BLaER1 treated with 17β-estradiol and CSF1 and Interleukin-3, amounts not matched to agents 10 nM and 100 nM (cell line): ENCODE measurements around the gene MAPKAPK5.

Experiments
- H3K27ac ChIP-seq, 11 experiments: shearing (Covaris generic); formaldehyde crosslinking; 2 replicates each; pipeline ENCODE4 v1.8.1; 2022
- H3K27me3 ChIP-seq, 11 experiments: shearing (Covaris generic); formaldehyde crosslinking; 2 replicates each; pipeline ENCODE4 v1.8.1; 2022
- H3K36me3 ChIP-seq, 11 experiments: shearing (Covaris generic); formaldehyde crosslinking; 2 replicates each; pipeline ENCODE4 v1.8.1; 2022
- H3K4me1 ChIP-seq, 10 experiments: shearing (Covaris generic); formaldehyde crosslinking; 2 replicates each; pipeline ENCODE4 v1.8.1; 2022
- H3K4me2 ChIP-seq, 11 experiments: shearing (Covaris generic); formaldehyde crosslinking; 2 replicates each; pipeline ENCODE4 v1.8.1; 2022
- H3K4me3 ChIP-seq, 10 experiments: shearing (Covaris generic); formaldehyde crosslinking; 2 replicates each; pipeline ENCODE4 v1.8.1; 2022
- H3K9ac ChIP-seq, 11 experiments: shearing (Covaris generic); formaldehyde crosslinking; 2 replicates each; pipeline ENCODE4 v1.8.1; 2022
- H3K9me3 ChIP-seq, 11 experiments: shearing (Covaris generic); formaldehyde crosslinking; replicated peaks in 1 of 11; 2 replicates each; pipeline ENCODE4 v1.8.1; 2022
- H4K20me1 ChIP-seq, 11 experiments: shearing (Covaris generic); formaldehyde crosslinking; 2 replicates each; pipeline ENCODE4 v1.8.1; 2022
- Cebpa-rat ChIP-seq, 11 experiments: shearing (Covaris generic); IDR thresholded peaks; 2 replicates each; pipeline ENCODE4 v1.8.1; 2022

The MAPKAPK5 gene

DNA sequence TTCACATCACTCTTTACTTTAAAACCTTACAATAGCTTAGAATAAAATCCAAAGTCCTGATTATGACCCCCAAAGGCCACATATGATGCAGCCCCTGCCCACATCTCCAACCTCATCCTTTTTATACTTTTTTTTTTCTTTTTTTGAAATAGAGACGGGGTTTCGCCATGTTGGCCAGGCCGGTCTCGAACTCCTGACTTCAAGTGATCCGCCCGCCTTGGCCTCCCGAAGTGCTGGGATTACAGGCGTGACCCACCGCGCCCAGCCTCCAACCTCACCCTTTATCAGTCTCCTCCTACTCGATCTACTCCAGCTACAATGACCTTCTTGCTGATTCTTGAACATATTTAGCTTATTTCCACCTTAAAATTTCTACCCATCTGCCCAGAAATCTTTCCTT is 1.2 kb upstream of the MAPKAPK5 start:
- peak overlapping the region; percentile 91 to 100 (median 95) for H3K4me3 ChIP-seq
- no peak for TF ChIP-seq Cebpa-rat (IDR thresholded peaks at IDR 0.05)

DNA sequence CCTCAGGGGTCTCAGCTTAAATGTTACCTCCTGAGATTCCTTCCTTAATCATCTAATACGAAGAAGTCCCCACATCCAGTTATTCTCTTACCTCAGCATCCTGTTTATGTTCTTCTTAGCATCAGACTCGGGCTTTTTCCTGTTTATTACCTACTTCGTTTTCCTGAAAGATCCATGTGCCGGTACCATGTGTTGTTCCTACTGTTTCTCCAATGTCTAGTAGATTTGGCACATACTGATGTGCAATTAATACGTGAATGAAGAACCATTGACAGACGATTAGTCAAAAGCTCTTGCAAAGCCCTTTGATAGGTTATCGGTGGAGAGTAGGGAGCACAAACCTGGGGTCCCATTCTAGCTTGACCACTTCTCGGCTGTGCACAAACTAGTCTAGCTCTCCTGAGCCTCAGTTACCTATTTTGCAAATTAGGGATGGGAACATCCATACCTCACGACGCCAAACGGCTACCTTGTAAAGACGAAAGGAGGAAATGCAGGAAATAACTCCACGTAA is 735 bp upstream of the MAPKAPK5 start:
- Histone ChIP-seq H4K20me1 (peaks cover 0 to 66% (median 33%) of the 10 kb centered on the region in 11 experiments; a peak in 18 of 22 replicates), H3K9me3 (no peaks in the 10 kb centered on the region), H3K27ac (peak overlapping the region; percentile 95 to 100 (median 98)), H3K4me3 (peak overlapping the region; percentile 91 to 100 (median 95)), H3K36me3 (peaks cover 21 to 52% (median 46%) of the 10 kb centered on the region in 11 experiments), H3K4me1 (peaks cover 29 to 47% (median 38%) of the 10 kb centered on the region in 10 experiments), H3K9ac (peak overlapping the region; percentile 96 to 100 (median 99)), H3K27me3 (no peaks in the 10 kb centered on the region), H3K4me2 (peak overlapping the region; percentile 93 to 99 (median 96))
- TF ChIP-seq Cebpa-rat (IDR thresholded peaks at IDR 0.05), result no peak

More for the DNA sequence above, 1.2 kb upstream of the MAPKAPK5 start:
- Histone ChIP-seq H3K27ac (peak overlapping the region; percentile 95 to 100 (median 98); a peak in 21 of 22 replicates), H3K4me1 (peaks cover 29 to 47% (median 38%) of the 10 kb centered on the region in 10 experiments), H3K4me2 (peak overlapping the region; percentile 93 to 99 (median 96)), H4K20me1 (peaks cover 0 to 61% (median 28%) of the 10 kb centered on the region in 11 experiments; a peak in 18 of 22 replicates), H3K36me3 (peaks cover 16 to 47% (median 41%) of the 10 kb centered on the region in 11 experiments), H3K9ac (peak overlapping the region; percentile 96 to 100 (median 99)), H3K27me3 (no peaks in the 10 kb centered on the region), H3K9me3 (no peaks in the 10 kb centered on the region)

DNA sequence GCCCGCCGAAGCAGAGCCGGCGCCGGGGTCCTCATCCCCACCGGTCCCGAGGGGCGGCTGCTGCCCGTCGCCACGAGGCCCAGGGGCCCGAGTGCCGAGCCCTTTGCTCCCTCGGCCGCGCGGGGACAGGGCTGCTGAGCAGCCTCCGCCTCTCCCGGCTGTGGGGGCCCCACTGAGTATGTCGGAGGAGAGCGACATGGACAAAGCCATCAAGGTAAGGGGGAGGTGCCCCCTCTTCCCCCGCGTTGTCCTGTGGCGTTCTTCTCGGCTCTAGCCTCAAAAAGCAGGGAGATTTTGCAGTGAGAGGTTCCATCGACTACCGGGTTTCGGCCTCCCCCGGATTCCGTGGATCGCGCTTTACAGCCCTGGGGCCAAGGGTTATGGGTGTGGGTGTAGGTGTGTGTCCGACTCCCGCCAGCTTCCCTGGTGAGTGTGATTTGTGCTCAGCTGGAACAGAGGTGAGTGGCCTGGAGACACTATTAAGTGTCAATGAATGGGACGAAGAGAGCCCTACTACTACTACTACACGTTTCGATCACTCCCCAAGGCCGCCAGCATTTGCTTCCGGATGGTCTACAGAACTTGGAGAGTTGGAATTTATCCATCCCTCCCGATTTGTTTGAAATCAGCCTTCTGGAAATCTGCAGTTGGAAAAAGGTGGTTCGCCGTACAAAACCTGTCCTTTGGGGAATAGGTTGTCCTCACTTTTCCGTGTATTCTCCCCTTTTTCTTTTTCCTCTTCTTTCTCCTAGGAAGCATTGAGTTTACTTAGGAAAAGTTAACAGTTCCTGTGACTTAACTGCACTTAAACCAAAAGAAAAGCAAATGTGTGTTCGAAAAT is 748 bp downstream of the MAPKAPK5 start:
- Histone ChIP-seq H3K27me3 (no peaks in the 10 kb centered on the region), H3K4me1 (peaks cover 29 to 47% (median 38%) of the 10 kb centered on the region in 10 experiments), H3K4me2 (peak overlapping the region; percentile 78 to 97 (median 85)), H3K4me3 (peak overlapping the region; percentile 91 to 100 (median 95)), H3K27ac (peak overlapping the region; percentile 95 to 100 (median 98)), H3K9ac (peak overlapping the region; percentile 96 to 100 (median 99)), H3K36me3 (peaks cover 33 to 67% (median 61%) of the 10 kb centered on the region in 11 experiments), H4K20me1 (peaks cover 3 to 81% (median 48%) of the 10 kb centered on the region in 11 experiments; a peak in 19 of 22 replicates), H3K9me3 (peaks cover 0 to 8% (median 0%) of the 10 kb centered on the region in 11 experiments; a peak in 4 of 22 replicates)
- TF ChIP-seq Cebpa-rat (IDR thresholded peaks at IDR 0.05), result no peak

DNA sequence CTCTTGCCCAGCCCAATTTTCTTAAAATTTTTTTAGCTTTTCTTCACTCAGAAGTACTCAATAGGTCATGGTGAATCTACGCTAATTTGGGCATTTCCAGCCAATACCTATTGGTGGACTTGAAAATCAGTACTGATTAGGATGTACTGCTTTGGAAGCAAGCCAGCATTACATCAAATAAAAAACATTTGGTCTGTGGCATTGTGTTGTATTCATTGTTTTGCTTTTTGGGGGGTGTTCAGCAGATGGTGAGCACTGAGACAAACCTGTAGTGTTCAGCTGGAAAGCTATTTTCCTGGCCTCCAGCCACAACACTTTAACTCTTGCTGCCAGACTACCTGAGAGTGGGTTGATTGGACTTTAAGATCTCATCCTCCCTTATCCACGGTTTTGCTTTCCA is 4.0 kb downstream of the MAPKAPK5 start:
- H3K36me3 ChIP-seq, result peaks cover 41 to 76% (median 73%) of the 10 kb centered on the region in 11 experiments
- H3K4me1 ChIP-seq, result peaks cover 16 to 27% (median 21%) of the 10 kb centered on the region in 10 experiments
- H3K9me3 ChIP-seq, result peaks cover 7 to 31% (median 18%) of the 10 kb centered on the region in 11 experiments; a peak in 20 of 22 replicates
- TF ChIP-seq Cebpa-rat (IDR thresholded peaks at IDR 0.05), result no peak
- H3K9ac ChIP-seq, result no peak overlapping the region
- no peaks in the 10 kb centered on the region for H3K27me3 ChIP-seq
- no peak overlapping the region for H3K4me3 ChIP-seq
- no peak overlapping the region for H3K27ac ChIP-seq
- H4K20me1 ChIP-seq, result peaks cover 4 to 87% (median 78%) of the 10 kb centered on the region in 11 experiments; a peak in 21 of 22 replicates
- H3K4me2 ChIP-seq, result no peak overlapping the region

DNA sequence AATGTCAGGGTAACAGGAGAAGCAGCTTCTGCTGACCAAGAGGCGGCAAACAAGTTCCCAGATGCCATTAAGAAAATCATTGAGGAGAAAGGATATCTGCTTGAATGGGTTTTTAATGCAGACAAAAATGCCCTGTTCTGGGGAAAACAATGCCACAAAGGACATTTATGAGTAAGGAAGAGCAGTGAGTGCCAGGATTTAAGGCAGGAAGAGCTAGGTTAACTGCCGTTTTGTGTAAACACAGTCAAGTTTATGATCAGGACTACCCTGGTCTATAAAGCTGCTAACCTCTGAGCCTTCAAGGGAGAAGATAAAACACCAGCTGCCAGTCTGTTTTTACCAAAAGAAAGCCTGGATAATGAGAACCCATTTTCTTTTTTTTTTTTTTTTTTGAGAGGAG is 8.5 kb downstream of the MAPKAPK5 start:
- H3K36me3 ChIP-seq, result peaks cover 68 to 100% (median 94%) of the 10 kb centered on the region in 11 experiments
- peaks cover 7 to 31% (median 18%) of the 10 kb centered on the region in 11 experiments; a peak in 20 of 22 replicates for H3K9me3 ChIP-seq
- no peaks in the 10 kb centered on the region for H3K27me3 ChIP-seq
- H3K4me1 ChIP-seq, result peaks cover 0 to under 1% (median 0%) of the 10 kb centered on the region in 10 experiments; a peak in 3 of 20 replicates
- no peak overlapping the region for H3K4me3 ChIP-seq
- no peak for TF ChIP-seq Cebpa-rat (IDR thresholded peaks at IDR 0.05)
- peaks cover 9 to 100% (median 98%) of the 10 kb centered on the region in 11 experiments; a peak in 21 of 22 replicates for H4K20me1 ChIP-seq
- H3K4me2 ChIP-seq, result no peak overlapping the region
- H3K9ac ChIP-seq, result no peak overlapping the region
- H3K27ac ChIP-seq, result no peak overlapping the region

DNA sequence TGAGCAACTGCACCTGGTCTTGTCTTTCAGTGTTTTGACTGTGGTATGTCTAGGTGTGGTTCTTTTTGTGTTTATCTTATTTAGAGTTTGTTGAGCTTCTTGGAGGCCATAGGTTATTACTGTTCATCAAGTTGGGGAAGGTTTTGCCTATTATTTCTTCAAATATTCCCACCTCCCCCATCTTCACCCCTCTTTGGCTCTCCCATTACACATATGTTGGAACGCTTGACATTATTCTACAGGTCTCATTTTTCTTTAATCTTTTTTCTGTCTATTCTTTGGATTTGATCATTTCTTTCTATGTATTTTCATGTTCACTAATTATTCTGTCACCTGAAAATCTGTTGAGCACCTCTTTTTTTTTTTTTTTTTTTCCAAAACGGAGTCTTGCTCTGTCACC is 16.2 kb downstream of the MAPKAPK5 start:
- no peaks in the 10 kb centered on the region for H3K4me1 ChIP-seq
- H3K9me3 ChIP-seq, result peaks cover 0 to 10% (median 3%) of the 10 kb centered on the region in 11 experiments; a peak in 7 of 22 replicates
- peaks cover 21 to 98% (median 78%) of the 10 kb centered on the region in 11 experiments for H3K36me3 ChIP-seq
- no peak overlapping the region for H3K4me3 ChIP-seq
- no peak overlapping the region for H3K9ac ChIP-seq
- no peak overlapping the region for H3K4me2 ChIP-seq
- no peak overlapping the region for H3K27ac ChIP-seq
- H4K20me1 ChIP-seq, result peaks cover 21 to 100% (median 100%) of the 10 kb centered on the region in 11 experiments; a peak in 20 of 22 replicates
- H3K27me3 ChIP-seq, result no peaks in the 10 kb centered on the region
- TF ChIP-seq Cebpa-rat (IDR thresholded peaks at IDR 0.05), result no peak

DNA sequence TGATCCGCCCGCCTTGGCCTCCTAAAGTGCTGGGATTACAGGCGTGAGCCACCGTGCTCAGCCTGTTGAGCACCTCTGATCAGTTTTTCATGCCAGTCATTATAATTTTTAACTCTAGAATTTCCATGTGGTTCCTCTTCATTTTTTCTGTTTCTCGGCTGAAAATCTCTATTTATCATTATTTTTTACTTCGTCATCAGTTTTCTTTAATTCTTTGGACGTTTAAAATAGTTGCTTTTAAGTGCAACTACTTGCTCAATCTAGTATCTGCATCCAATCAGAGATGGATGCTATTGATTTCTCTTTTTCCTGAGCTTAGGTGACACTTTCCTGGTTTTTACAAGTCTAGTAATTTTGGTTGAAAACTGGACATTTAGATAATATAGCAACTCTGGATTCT is 16.8 kb downstream of the MAPKAPK5 start:
- peaks cover 21 to 98% (median 76%) of the 10 kb centered on the region in 11 experiments for H3K36me3 ChIP-seq
- TF ChIP-seq Cebpa-rat (IDR thresholded peaks at IDR 0.05), result no peak
- H3K4me3 ChIP-seq, result no peak overlapping the region
- peaks cover 19 to 100% (median 100%) of the 10 kb centered on the region in 11 experiments; a peak in 20 of 22 replicates for H4K20me1 ChIP-seq
- H3K27me3 ChIP-seq, result no peaks in the 10 kb centered on the region
- no peak overlapping the region for H3K4me2 ChIP-seq
- no peak overlapping the region for H3K9ac ChIP-seq
- H3K9me3 ChIP-seq, result peaks cover 0 to 10% (median 3%) of the 10 kb centered on the region in 11 experiments; a peak in 7 of 22 replicates
- H3K27ac ChIP-seq, result no peak overlapping the region
- no peaks in the 10 kb centered on the region for H3K4me1 ChIP-seq

DNA sequence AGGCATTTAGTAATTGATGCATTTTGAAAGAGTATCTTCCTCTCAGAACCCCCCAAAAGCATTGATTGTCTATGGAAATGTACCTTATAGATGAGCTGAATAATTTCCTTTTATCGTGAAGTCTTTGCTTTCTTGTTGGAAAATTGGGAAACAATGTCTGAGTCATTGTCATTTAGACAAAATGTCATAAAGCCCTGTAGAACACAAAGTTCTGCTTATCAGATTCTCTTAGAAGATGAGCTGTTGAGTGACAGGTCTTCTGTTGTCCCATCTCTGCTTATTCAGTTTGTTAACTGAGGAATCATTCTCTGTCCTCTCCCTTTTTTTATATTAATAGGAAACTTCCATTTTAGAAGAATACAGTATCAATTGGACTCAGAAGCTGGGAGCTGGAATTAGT is 22.9 kb downstream of the MAPKAPK5 start:
- Histone ChIP-seq H3K36me3 (peaks cover 62 to 100% (median 97%) of the 10 kb centered on the region in 11 experiments), H3K4me2 (no peak overlapping the region), H3K9ac (no peak overlapping the region), H3K27ac (no peak overlapping the region), H3K4me3 (no peak overlapping the region), H3K27me3 (no peaks in the 10 kb centered on the region), H4K20me1 (peaks cover 25 to 100% (median 84%) of the 10 kb centered on the region in 11 experiments; a peak in 21 of 22 replicates), H3K9me3 (no peaks in the 10 kb centered on the region), H3K4me1 (no peaks in the 10 kb centered on the region)
- TF ChIP-seq Cebpa-rat (IDR thresholded peaks at IDR 0.05), result no peak

DNA sequence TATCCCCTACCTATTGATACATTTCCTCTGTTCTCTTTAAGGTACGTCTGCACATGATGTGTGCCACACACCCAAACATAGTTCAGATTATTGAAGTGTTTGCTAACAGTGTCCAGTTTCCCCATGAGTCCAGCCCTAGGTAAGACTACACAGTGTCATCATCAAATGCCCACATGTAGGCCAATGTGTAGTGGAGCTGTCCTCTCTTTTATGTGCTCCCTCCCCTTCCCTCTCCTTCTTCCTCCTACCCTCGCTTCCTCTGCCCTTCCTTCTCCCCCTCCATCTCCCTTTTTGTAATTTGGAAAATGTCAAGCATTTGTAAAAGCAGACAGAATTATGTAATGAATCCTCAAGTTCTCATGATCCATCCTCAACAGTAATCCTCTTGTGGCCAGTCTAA is 25.5 kb downstream of the MAPKAPK5 start:
- no peak overlapping the region for H3K4me3 ChIP-seq
- no peak overlapping the region for H3K9ac ChIP-seq
- H3K27me3 ChIP-seq, result no peaks in the 10 kb centered on the region
- no peaks in the 10 kb centered on the region for H3K9me3 ChIP-seq
- no peak overlapping the region for H3K27ac ChIP-seq
- TF ChIP-seq Cebpa-rat (IDR thresholded peaks at IDR 0.05), result no peak
- H3K36me3 ChIP-seq, result peaks cover 86 to 100% (median 98%) of the 10 kb centered on the region in 11 experiments
- peaks cover 13 to 99% (median 64%) of the 10 kb centered on the region in 11 experiments; a peak in 21 of 22 replicates for H4K20me1 ChIP-seq
- no peaks in the 10 kb centered on the region; a peak in 1 of 20 replicates for H3K4me1 ChIP-seq
- H3K4me2 ChIP-seq, result no peak overlapping the region
